ENCODE results near the gene CAVIN1.
"Not testable (repeated sequence)": the region's sequence is repeated elsewhere in the genome, so short reads cannot be mapped to it uniquely, and the experiment has no call there.

The CAVIN1 gene

GRCh38 chr17:42372142-42372541, 50.9 kb downstream of the CAVIN1 start:
- no peak for DNase-seq

GRCh38 chr17:42368797-42369561, 54.1 kb downstream of the CAVIN1 start:
- DNase-seq, result not testable (repeated sequence)

GRCh38 chr17:42368310-42368709, 54.7 kb downstream of the CAVIN1 start:
- DNase-seq, result not testable (repeated sequence)

- not testable (repeated sequence) for DNase-seq
These were observed 56.7 kb downstream of the CAVIN1 start for GRCh38 chr17:42366176-42367023.

- peak; percentile 9 for DNase-seq
These were observed 57.9 kb downstream of the CAVIN1 start for GRCh38 chr17:42365136-42365535.

- no peak for DNase-seq
These were observed 59.1 kb downstream of the CAVIN1 start for GRCh38 chr17:42363767-42364585.

- no peak for DNase-seq
These were observed 59.8 kb downstream of the CAVIN1 start for GRCh38 chr17:42363231-42363630.

GRCh38 chr17:42362245-42362961, 60.7 kb downstream of the CAVIN1 start:
- no peak for DNase-seq

GRCh38 chr17:42361781-42362186, 61.3 kb downstream of the CAVIN1 start:
- DNase-seq, result peak; percentile 57

- DNase-seq, result not testable (repeated sequence)
These were observed 62.7 kb downstream of the CAVIN1 start for GRCh38 chr17:42360388-42360787.

- no peak for DNase-seq
These were observed 63.9 kb downstream of the CAVIN1 start for GRCh38 chr17:42359133-42359532.

GRCh38 chr17:42358434-42358833, 64.6 kb downstream of the CAVIN1 start:
- no peak for DNase-seq

GRCh38 chr17:42354956-42355843, 67.9 kb downstream of the CAVIN1 start:
- no peak for DNase-seq
